ENCODE data around the gene HNRNPAB. TPM values are rescaled to one million over a fixed set of nuclear protein-coding genes. Genes with fewer than 3 reads are reported as not detected.
A peak's percentile ranks its signal among the peaks of the same experiment; 100 is the strongest.

Gene HNRNPAB
- total and polyA plus RNA-seq, 2 donors (not counting 3 experiments of a cell fraction or from before 2014, with no cell fraction given), result 207 to 309 TPM

- peaks cover 8 to 11% of the 10 kb centered on the region in 2 experiments for H3K36me3 ChIP-seq (ENCODE audit: control insufficient read depth in 2 of 2, extremely low read depth in 1 of 2, insufficient read depth in 2 of 2, low read length in 2 of 2)
- peak overlapping the region; percentile 82 for H3K9ac ChIP-seq (replicated peaks; ENCODE audit: extremely low read depth, insufficient read depth, low read length)
- BruUV-seq (replicated peaks), result TSS peak; percentile 9
- POLR2A ChIA-PET, result interaction anchor here (1.1 kb wide), 1 partner anchor 27 kb away, joined by 3 read pairs; no protein-coding TSS in a partner anchor
- dilution Hi-C loops (cut with MboI; ENCODE audit: extremely low pct_ligation_motif_present, low sequenced_read_pairs) (no loop called here), intact Hi-C loops (cut with micrococcal nuclease) (no loop called here)
- CTCF ChIA-PET, result interaction anchor here (1.0 to 1.2 kb wide), 3 partner anchors 10 to 360 kb away, joined by 3 to 8 read pairs (median 3); no protein-coding TSS in a partner anchor
- peaks cover 16% of the 10 kb centered on the region for H3K4me1 ChIP-seq (ENCODE audit: control insufficient read depth, extremely low read depth, insufficient read depth, low read length)
- H3K4me2 ChIP-seq (ENCODE audit: insufficient read depth, low read length), result peak overlapping the region; percentile 79
- peaks cover 33% of the 10 kb centered on the region for H3K79me2 ChIP-seq (ENCODE audit: control insufficient read depth, insufficient read depth, low read length)
- H3K4me3 ChIP-seq (replicated peaks in 1 of 3; ENCODE audit: insufficient read depth in 1 of 3, low read depth in 1 of 3, low read length in 3 of 3), result peak overlapping the region; percentile 49 to 90 (median 65)
- H3K27me3 ChIP-seq (ENCODE audit: control insufficient read depth in 2 of 2, insufficient read depth in 2 of 2, low read length in 2 of 2), result no peaks in the 10 kb centered on the region
- peak; percentile 28 for FAIRE-seq
- H2AFZ ChIP-seq (ENCODE audit: low read depth, low read length), result no peak overlapping the region
- H3K9me3 ChIP-seq (replicated peaks; ENCODE audit: control insufficient read depth, insufficient read depth, low read length), result no peaks in the 10 kb centered on the region
- H4K20me1 ChIP-seq (replicated peaks; ENCODE audit: control insufficient read depth, extremely low read depth, insufficient read depth, low read length), result no peaks in the 10 kb centered on the region
- TF ChIP-seq JUN (IDR thresholded peaks at IDR 0.05; ENCODE audit: borderline replicate concordance, insufficient read depth, insufficient read length, low read depth) (no peak), CTCF (IDR thresholded peaks at IDR 0.05; ENCODE audit: extremely low read depth in 1 of 2, insufficient read depth in 1 of 2, low read depth in 1 of 2, low read length in 2 of 2) (no peak), GATA2 (IDR thresholded peaks at IDR 0.05; ENCODE audit: insufficient read depth, insufficient read length, low read depth, low read length) (no peak)
- no peaks in the 10 kb centered on the region for H3K9me1 ChIP-seq (replicated peaks; ENCODE audit: control insufficient read depth, extremely low read depth, insufficient read depth, low read length)
- DNase-seq (ENCODE audit: low read depth, low spot score), result no peak
- no peak overlapping the region for H3K27ac ChIP-seq (ENCODE audit: insufficient read depth, low read depth, low read length)
Observed at GRCh38 chr5:178230879-178231538, 26.7 kb downstream of the HNRNPAB start.
